Effector memory CD4-positive, alpha-beta T cell (primary cell): Measurements from ENCODE around the gene S100A14.

Experiments used
- DNase-seq, 3 donors: peaks; one replicate each; pipeline ENCODE4 v3.0.0-alpha.2; 2020
- H3K27ac ChIP-seq: 2 replicates; pipeline ENCODE4 v1.7.0; 2013; ENCODE audit warnings: mild to moderate bottlenecking, low read length, moderate library complexity; ENCODE audit not compliant: insufficient read depth, poor library complexity, severe bottlenecking
- H3K27me3 ChIP-seq: replicated peaks from 2 replicates; pipeline ENCODE4 v1.7.0; 2013; ENCODE audit warnings: mild to moderate bottlenecking, low read length; ENCODE audit not compliant: insufficient read depth, control insufficient read depth, poor library complexity, severe bottlenecking
- H3K36me3 ChIP-seq: 2 replicates; pipeline ENCODE4 v1.7.0; 2013; ENCODE audit warnings: mild to moderate bottlenecking, low read length, moderate library complexity; ENCODE audit not compliant: control insufficient read depth, insufficient read depth
- H3K4me1 ChIP-seq: 2 replicates; pipeline ENCODE4 v1.7.0; 2013; ENCODE audit warnings: low read length, mild to moderate bottlenecking; ENCODE audit not compliant: control insufficient read depth, insufficient read depth, poor library complexity, severe bottlenecking
- H3K4me3 ChIP-seq: 2 replicates; pipeline ENCODE4 v1.7.0; 2013; ENCODE audit warnings: low read length, low read depth, mild to moderate bottlenecking; ENCODE audit not compliant: insufficient read depth, poor library complexity, severe bottlenecking
- H3K9me3 ChIP-seq: 2 replicates; pipeline ENCODE4 v1.7.0; 2013; ENCODE audit warnings: mild to moderate bottlenecking, low read length, moderate library complexity; ENCODE audit not compliant: control insufficient read depth

The S100A14 gene

GRCh38 chr1:153617663-153618062 lies 1.5 kb upstream of the S100A14 start:
- Histone ChIP-seq H3K4me3 (no peak overlapping the region), H3K9me3 (no peaks in the 10 kb centered on the region), H3K27me3 (no peaks in the 10 kb centered on the region), H3K36me3 (no peaks in the 10 kb centered on the region), H3K27ac (no peak overlapping the region), H3K4me1 (no peaks in the 10 kb centered on the region)
- peak in 2 of 3 donors; percentile 19 to 60 for DNase-seq

GRCh38 chr1:153616917-153617311 lies 789 bp upstream of the S100A14 start:
- Histone ChIP-seq H3K9me3 (no peaks in the 10 kb centered on the region), H3K4me3 (no peak overlapping the region), H3K27ac (no peak overlapping the region), H3K36me3 (no peaks in the 10 kb centered on the region), H3K4me1 (no peaks in the 10 kb centered on the region), H3K27me3 (no peaks in the 10 kb centered on the region)
- no peak for DNase-seq

- H3K27ac ChIP-seq: no peak overlapping the region
- H3K36me3 ChIP-seq: no peaks in the 10 kb centered on the region
- H3K9me3 ChIP-seq: no peaks in the 10 kb centered on the region
- no peaks in the 10 kb centered on the region for H3K27me3 ChIP-seq
- H3K4me1 ChIP-seq: no peaks in the 10 kb centered on the region
- no peak for DNase-seq
- H3K4me3 ChIP-seq: no peak overlapping the region
Observed at GRCh38 chr1:153615406-153615805, 719 bp downstream of the S100A14 start.

- Histone ChIP-seq H3K36me3 (no peaks in the 10 kb centered on the region), H3K9me3 (no peaks in the 10 kb centered on the region), H3K4me3 (no peak overlapping the region), H3K27ac (no peak overlapping the region), H3K27me3 (no peaks in the 10 kb centered on the region), H3K4me1 (no peaks in the 10 kb centered on the region)
- no peak for DNase-seq
Observed at GRCh38 chr1:153614906-153615305, 1.2 kb downstream of the S100A14 start.

- no peak for DNase-seq
- Histone ChIP-seq H3K4me3 (no peak overlapping the region), H3K27me3 (no peaks in the 10 kb centered on the region)
Observed at GRCh38 chr1:153614189-153614900, 1.8 kb downstream of the S100A14 start.

GRCh38 chr1:153613406-153613805 lies 2.7 kb downstream of the S100A14 start:
- H3K9me3 ChIP-seq: no peaks in the 10 kb centered on the region
- H3K27ac ChIP-seq: no peak overlapping the region
- no peaks in the 10 kb centered on the region for H3K4me1 ChIP-seq

More at GRCh38 chr1:153614189-153614900, 1.8 kb downstream of the S100A14 start:
- no peak overlapping the region for H3K27ac ChIP-seq
- no peaks in the 10 kb centered on the region for H3K4me1 ChIP-seq
- no peaks in the 10 kb centered on the region for H3K36me3 ChIP-seq
- H3K9me3 ChIP-seq: no peaks in the 10 kb centered on the region

GRCh38 chr1:153612755-153613331 lies 3.3 kb downstream of the S100A14 start, which contains the start of gene S100A16:
Gene S100A16 (minus strand): TSS chr1:153613137. CDS start chr1:153608151, 4,986 bp downstream.
- Histone ChIP-seq H3K27me3 (no peaks in the 10 kb centered on the region), H3K4me1 (no peaks in the 10 kb centered on the region), H3K27ac (no peak within 1 kb of the TSS), H3K9me3 (no peaks in the 10 kb centered on the region), H3K36me3 (no peaks in the 10 kb centered on the region), H3K4me3 (no peak within 1 kb of the TSS)
- no peak for DNase-seq

More at GRCh38 chr1:153613406-153613805, 2.7 kb downstream of the S100A14 start:
- no peak for DNase-seq
- no peaks in the 10 kb centered on the region for H3K36me3 ChIP-seq
- H3K4me3 ChIP-seq: no peak overlapping the region
- no peaks in the 10 kb centered on the region for H3K27me3 ChIP-seq

GRCh38 chr1:153612111-153612754 lies 3.9 kb downstream of the S100A14 start:
- DNase-seq: no peak
- no peaks in the 10 kb centered on the region for H3K9me3 ChIP-seq
- no peak overlapping the region for H3K4me3 ChIP-seq
- H3K36me3 ChIP-seq: no peaks in the 10 kb centered on the region
- H3K4me1 ChIP-seq: no peaks in the 10 kb centered on the region
- no peaks in the 10 kb centered on the region for H3K27me3 ChIP-seq
- H3K27ac ChIP-seq: no peak overlapping the region

- Histone ChIP-seq H3K9me3 (no peaks in the 10 kb centered on the region), H3K27me3 (no peaks in the 10 kb centered on the region), H3K4me3 (no peak overlapping the region), H3K4me1 (no peaks in the 10 kb centered on the region), H3K36me3 (no peaks in the 10 kb centered on the region), H3K27ac (no peak overlapping the region)
- no peak for DNase-seq
Observed at GRCh38 chr1:153611356-153611755, 4.8 kb downstream of the S100A14 start.

GRCh38 chr1:153610811-153611301 lies 5.3 kb downstream of the S100A14 start:
- Histone ChIP-seq H3K27ac (no peak overlapping the region), H3K27me3 (no peaks in the 10 kb centered on the region), H3K36me3 (no peaks in the 10 kb centered on the region), H3K9me3 (no peaks in the 10 kb centered on the region), H3K4me1 (no peaks in the 10 kb centered on the region), H3K4me3 (no peak overlapping the region)
- DNase-seq: no peak
